H9 (cell line): ENCODE data around the gene TGFA. TPM values are rescaled to one million over a fixed set of nuclear protein-coding genes. Genes with fewer than 3 reads are reported as not detected.

Experiments used
- DNase-seq: peaks from one replicate; pipeline ENCODE4 v3.0.0-alpha.2; 2017
- H2AFZ ChIP-seq: one replicate; pipeline ENCODE4 v1.6.1; 2013; ENCODE audit warnings: mild to moderate bottlenecking, low read length, control low read depth, moderate library complexity
- H2AK5ac ChIP-seq: 2 replicates; pipeline ENCODE4 v1.6.1; 2013; ENCODE audit warnings: low read length, control low read depth, mixed read lengths; ENCODE audit not compliant: insufficient read length
- H2BK120ac ChIP-seq: one replicate; pipeline ENCODE4 v1.6.1; 2013; ENCODE audit warnings: low read depth, mild to moderate bottlenecking, low read length, control low read depth, inconsistent platforms; ENCODE audit not compliant: poor library complexity, severe bottlenecking
- H2BK12ac ChIP-seq: 2 replicates; pipeline ENCODE4 v1.6.1; 2013; ENCODE audit warnings: low read length, control low read depth, mixed read lengths, low read depth; ENCODE audit not compliant: insufficient read length
- H2BK15ac ChIP-seq: 2 replicates; pipeline ENCODE4 v1.6.1; 2013; ENCODE audit warnings: low read depth, low read length, control low read depth
- H2BK20ac ChIP-seq: one replicate; pipeline ENCODE4 v1.6.1; 2013; ENCODE audit warnings: low read depth, mild to moderate bottlenecking, low read length, control low read depth, inconsistent platforms; ENCODE audit not compliant: poor library complexity, severe bottlenecking
- H2BK5ac ChIP-seq: 2 replicates; pipeline ENCODE4 v1.6.1; 2013; ENCODE audit warnings: low read length, control low read depth, mixed read lengths; ENCODE audit not compliant: insufficient read length
- H3K14ac ChIP-seq: 2 replicates; pipeline ENCODE4 v1.6.1; 2013; ENCODE audit warnings: low read length, control low read depth; ENCODE audit not compliant: insufficient read depth
- H3K18ac ChIP-seq: 2 replicates; pipeline ENCODE4 v1.6.1; 2013; ENCODE audit warnings: low read depth, mild to moderate bottlenecking, mixed read lengths, low read length, control low read depth; ENCODE audit not compliant: insufficient read length
- H3K23ac ChIP-seq: 2 replicates; pipeline ENCODE4 v1.6.1; 2013; ENCODE audit warnings: low read length, control low read depth, mixed read lengths, low read depth; ENCODE audit not compliant: insufficient read length
- H3K23me2 ChIP-seq: 2 replicates; pipeline ENCODE4 v1.6.1; 2013; ENCODE audit warnings: low read depth, mild to moderate bottlenecking, mixed read lengths, low read length, control low read depth; ENCODE audit not compliant: insufficient read length, poor library complexity, severe bottlenecking
- H3K27ac ChIP-seq: 2 replicates; pipeline ENCODE4 v1.5.1; 2013; ENCODE audit warnings: low read length, control low read depth, mixed read lengths, low read depth; ENCODE audit not compliant: insufficient read length
- H3K27me3 ChIP-seq: 2 replicates; pipeline ENCODE4 v1.6.1; 2013; ENCODE audit warnings: low read length, control low read depth, inconsistent platforms; ENCODE audit not compliant: insufficient read depth
- H3K4ac ChIP-seq: 2 replicates; pipeline ENCODE4 v1.6.1; 2013; ENCODE audit warnings: low read depth, mild to moderate bottlenecking, control low read depth, inconsistent platforms, low read length, moderate library complexity
- H3K4me1 ChIP-seq: 2 replicates; pipeline ENCODE4 v1.6.1; 2013; ENCODE audit warnings: low read length, control low read depth, inconsistent platforms; ENCODE audit not compliant: insufficient read depth
- H3K4me2 ChIP-seq: 2 replicates; pipeline ENCODE4 v1.6.1; 2013; ENCODE audit warnings: low read length, control low read depth, mixed read lengths; ENCODE audit not compliant: insufficient read length, insufficient read depth
- H3K56ac ChIP-seq: 2 replicates; pipeline ENCODE4 v1.6.1; 2013; ENCODE audit warnings: low read depth, mild to moderate bottlenecking, mixed read lengths, low read length, control low read depth; ENCODE audit not compliant: insufficient read length
- H3K79me1 ChIP-seq: 2 replicates; pipeline ENCODE4 v1.6.1; 2013; ENCODE audit warnings: low read depth, mild to moderate bottlenecking, moderate library complexity, low read length, control low read depth, inconsistent platforms; ENCODE audit not compliant: insufficient read depth, poor library complexity, severe bottlenecking
- H3K79me2 ChIP-seq: 2 replicates; pipeline ENCODE4 v1.6.1; 2013; ENCODE audit warnings: low read length, control low read depth, inconsistent platforms; ENCODE audit not compliant: insufficient read depth
- H3K9ac ChIP-seq: 2 replicates; pipeline ENCODE4 v1.6.1; 2013; ENCODE audit warnings: low read length, control low read depth, mixed read lengths; ENCODE audit not compliant: insufficient read length; ENCODE audit errors: extremely low read depth
- H3K9me3 ChIP-seq: one replicate; pipeline ENCODE4 v1.6.1; 2013; ENCODE audit warnings: low read depth, low read length, inconsistent platforms; ENCODE audit not compliant: control insufficient read depth
- H3T11ph ChIP-seq: one replicate; pipeline ENCODE4 v1.6.1; 2013; ENCODE audit warnings: mild to moderate bottlenecking, low read length, control low read depth, inconsistent platforms
- H4K20me1 ChIP-seq: one replicate; pipeline ENCODE4 v1.6.1; 2013; ENCODE audit not compliant: control insufficient read depth, insufficient read length, insufficient read depth
- H4K5ac ChIP-seq: 2 replicates; pipeline ENCODE4 v1.6.1; 2013; ENCODE audit warnings: low read depth, mild to moderate bottlenecking, mixed read lengths, low read length, control low read depth; ENCODE audit not compliant: insufficient read length
- H4K8ac ChIP-seq: replicated peaks from 2 replicates; pipeline ENCODE4 v1.6.1; 2013; ENCODE audit warnings: low read length, control low read depth, mixed read lengths, low read depth; ENCODE audit not compliant: insufficient read length
- H4K91ac ChIP-seq: 2 replicates; pipeline ENCODE4 v1.6.1; 2013; ENCODE audit warnings: low read depth, mild to moderate bottlenecking, moderate library complexity, mixed read lengths, low read length, control low read depth; ENCODE audit not compliant: insufficient read length
- H3K27ac Mint-ChIP-seq, 3 experiments: 2 replicates in 2 of 3; 3 replicates in 1 of 3; pipeline ENCODE4 v1.8.0; 2020 to 2021; ENCODE audit warnings: mixed read lengths in 3 of 3, mild to moderate bottlenecking in 1 of 3, moderate library complexity in 1 of 3
- H3K27me3 Mint-ChIP-seq: 2 replicates; pipeline ENCODE4 v1.8.0; 2021; ENCODE audit warnings: low read depth, mild to moderate bottlenecking, moderate library complexity, mixed read lengths
- H3K36me3 Mint-ChIP-seq, 3 experiments: 2 replicates in 2 of 3; 3 replicates in 1 of 3; pipeline ENCODE4 v1.8.0; 2020 to 2021; ENCODE audit warnings: low read depth in 3 of 3, mixed read lengths in 3 of 3; ENCODE audit not compliant: insufficient read depth in 1 of 3
- H3K4me1 Mint-ChIP-seq, 2 experiments: 2 replicates each; pipeline ENCODE4 v1.8.0; 2020; ENCODE audit warnings: mixed read lengths in 2 of 2
- H3K4me3 Mint-ChIP-seq, 2 experiments: 2 replicates in 1 of 2; 3 replicates in 1 of 2; pipeline ENCODE4 v1.8.0; 2020 to 2021; ENCODE audit warnings: mild to moderate bottlenecking in 2 of 2, mixed read lengths in 2 of 2, moderate library complexity in 1 of 2
- H3K9me3 Mint-ChIP-seq, 2 experiments: 2 replicates in 1 of 2; 3 replicates in 1 of 2; pipeline ENCODE4 v1.8.0; 2020; ENCODE audit warnings: mild to moderate bottlenecking in 2 of 2, mixed read lengths in 2 of 2, moderate library complexity in 1 of 2
- WGBS: extraction: QIAGEN DNeasy Blood & Tissue Kit; methylation state at CpG from one replicate; pipeline ENCODE4 v1.1.7; 2013; ENCODE audit warnings: missing lambda C conversion rate, low lambda C conversion rate, mixed read lengths; ENCODE audit not compliant: insufficient read length; ENCODE audit errors: extremely low coverage; 5-methylcytosine and 5-hydroxymethylcytosine counted together
- total RNA-seq: library from RNA; stranded (reverse); gene quantifications from 2 replicates; pipeline ENCODE4 v1.2.1, GENCODE V29; 2021
- TF ChIP-seq, protein P1 (sequence below): fragments of 200-600 bp; sonication (generic); conservative IDR thresholded peaks from 3 replicates; pipeline ENCODE4 v1.8.0; 2021; ENCODE audit warnings: antibody characterized with exemption, mild to moderate bottlenecking

Gene TGFA
- total RNA-seq, 1 experiment from 2014 or later = 3.3 TPM

DNA sequence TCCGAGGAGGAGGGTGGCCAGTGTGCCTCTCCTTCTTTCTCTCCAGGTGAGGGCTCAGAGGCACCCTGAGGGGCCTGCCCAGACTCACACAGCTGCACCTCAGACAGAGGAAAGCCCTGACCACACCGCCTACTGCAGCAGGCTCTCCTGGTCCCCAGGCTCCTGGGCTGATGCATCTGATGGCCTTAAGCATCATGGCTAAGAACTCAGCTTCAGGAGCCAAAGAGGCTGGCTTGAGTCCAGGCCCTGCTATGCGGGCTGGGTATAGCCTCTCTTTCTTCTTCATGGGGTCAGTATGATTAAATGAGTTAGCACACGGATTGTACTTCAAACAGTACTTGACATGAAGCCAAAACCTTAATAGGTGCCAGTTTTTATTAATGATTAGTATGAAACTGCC is 89.6 kb downstream of the TGFA start:
- H3K4me1 ChIP-seq = peaks cover 3% of the 10 kb centered on the region; the same call in 1 of the 2 replicates
- no peaks in the 10 kb centered on the region for H4K20me1 ChIP-seq
- no peak overlapping the region for H4K91ac ChIP-seq
- no peak overlapping the region for H3K4me2 ChIP-seq
- no peak overlapping the region for H3K56ac ChIP-seq
- H2BK12ac ChIP-seq = no peak overlapping the region
- Mint-ChIP-seq H3K27me3 (no peaks in the 10 kb centered on the region), H3K9me3 (no peaks in the 10 kb centered on the region), H3K36me3 (no peaks in the 10 kb centered on the region), H3K4me3 (no peak overlapping the region), H3K4me1 (peaks cover 30 to 34% of the 10 kb centered on the region in 2 experiments), H3K27ac (no peak overlapping the region)
- H3K79me1 ChIP-seq = no peaks in the 10 kb centered on the region
- no peak overlapping the region for H4K5ac ChIP-seq
- no peak overlapping the region for H3K27ac ChIP-seq
- no peak overlapping the region for H2BK120ac ChIP-seq
- H2BK15ac ChIP-seq = no peak overlapping the region
- H3T11ph ChIP-seq = no peak overlapping the region
- H4K8ac ChIP-seq = no peak overlapping the region
- no peak overlapping the region for H2BK20ac ChIP-seq
- no peaks in the 10 kb centered on the region for H3K9me3 ChIP-seq
- H3K27me3 ChIP-seq = no peaks in the 10 kb centered on the region
- no peak overlapping the region for H3K23ac ChIP-seq
- no peaks in the 10 kb centered on the region for H3K79me2 ChIP-seq
- no peaks in the 10 kb centered on the region for H3K23me2 ChIP-seq
- no peak overlapping the region for H2AFZ ChIP-seq
- no peak overlapping the region for H3K18ac ChIP-seq
- TF ChIP-seq, protein P1, sequence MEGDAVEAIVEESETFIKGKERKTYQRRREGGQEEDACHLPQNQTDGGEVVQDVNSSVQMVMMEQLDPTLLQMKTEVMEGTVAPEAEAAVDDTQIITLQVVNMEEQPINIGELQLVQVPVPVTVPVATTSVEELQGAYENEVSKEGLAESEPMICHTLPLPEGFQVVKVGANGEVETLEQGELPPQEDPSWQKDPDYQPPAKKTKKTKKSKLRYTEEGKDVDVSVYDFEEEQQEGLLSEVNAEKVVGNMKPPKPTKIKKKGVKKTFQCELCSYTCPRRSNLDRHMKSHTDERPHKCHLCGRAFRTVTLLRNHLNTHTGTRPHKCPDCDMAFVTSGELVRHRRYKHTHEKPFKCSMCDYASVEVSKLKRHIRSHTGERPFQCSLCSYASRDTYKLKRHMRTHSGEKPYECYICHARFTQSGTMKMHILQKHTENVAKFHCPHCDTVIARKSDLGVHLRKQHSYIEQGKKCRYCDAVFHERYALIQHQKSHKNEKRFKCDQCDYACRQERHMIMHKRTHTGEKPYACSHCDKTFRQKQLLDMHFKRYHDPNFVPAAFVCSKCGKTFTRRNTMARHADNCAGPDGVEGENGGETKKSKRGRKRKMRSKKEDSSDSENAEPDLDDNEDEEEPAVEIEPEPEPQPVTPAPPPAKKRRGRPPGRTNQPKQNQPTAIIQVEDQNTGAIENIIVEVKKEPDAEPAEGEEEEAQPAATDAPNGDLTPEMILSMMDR = no peak
- no peak overlapping the region for H3K14ac ChIP-seq
- H3K4ac ChIP-seq = no peak overlapping the region
- WGBS = no CpG with 5 or more reads among the region's 4 CpGs
- no peak overlapping the region for H2BK5ac ChIP-seq
- peak; percentile 6 for DNase-seq
- no peak overlapping the region for H2AK5ac ChIP-seq
- no peak overlapping the region for H3K9ac ChIP-seq
